Stimulated activated CD8-positive, alpha-beta memory T cell treated with anti-CD3 and anti-CD28 coated beads, Interleukin-12 subunit alpha, Interleukin-12 subunit beta, amount 100 ng/mL, for 24 hours (primary cell): ENCODE measurements around the gene KCNA10.

ENCODE experiments used
- DNase-seq: peaks from one replicate; pipeline ENCODE4 v3.0.0-alpha.2; 2020; ENCODE audit errors: extremely low read depth

KCNA10 gene

GRCh38 chr1:110477967-110478640 lies 40.9 kb downstream of the KCNA10 start:
- DNase-seq, result no peak

GRCh38 chr1:110477445-110477957 lies 41.5 kb downstream of the KCNA10 start:
- no peak for DNase-seq

GRCh38 chr1:110477041-110477440 lies 41.9 kb downstream of the KCNA10 start:
- no peak for DNase-seq

- no peak for DNase-seq
Observed at GRCh38 chr1:110476028-110476765, 42.8 kb downstream of the KCNA10 start.

- no peak for DNase-seq
Observed at GRCh38 chr1:110475362-110476027, 43.5 kb downstream of the KCNA10 start.

GRCh38 chr1:110474444-110474843 lies 44.5 kb downstream of the KCNA10 start:
- DNase-seq, result no peak

GRCh38 chr1:110472546-110472945 lies 46.4 kb downstream of the KCNA10 start:
- DNase-seq, result no peak

- DNase-seq, result no peak
Observed at GRCh38 chr1:110471131-110471530, 47.8 kb downstream of the KCNA10 start.
